Kidney tubule cell (primary cell): ENCODE measurements around the gene GRIN2A.

ENCODE experiments used
- DNase-seq: peaks from one replicate; pipeline ENCODE4 v3.0.0-alpha.2; 2018; ENCODE audit warnings: low spot score

Gene GRIN2A

GRCh38 chr16:9852003-9852402 lies 330.2 kb downstream of the GRIN2A start:
- DNase-seq, result no peak

GRCh38 chr16:9850817-9851216 lies 331.4 kb downstream of the GRIN2A start:
- DNase-seq, result no peak

GRCh38 chr16:9849697-9850245 lies 332.5 kb downstream of the GRIN2A start:
- no peak for DNase-seq

- DNase-seq, result peak; percentile 24
These were observed 335.1 kb downstream of the GRIN2A start for GRCh38 chr16:9847146-9847545.

- DNase-seq, result peak; percentile 65
These were observed 335.7 kb downstream of the GRIN2A start for GRCh38 chr16:9846362-9847099.

GRCh38 chr16:9845661-9846361 lies 336.4 kb downstream of the GRIN2A start:
- DNase-seq, result peak; percentile 55

- peak; percentile 69 for DNase-seq
These were observed 337.9 kb downstream of the GRIN2A start for GRCh38 chr16:9844361-9844760.

GRCh38 chr16:9843424-9844018 lies 338.7 kb downstream of the GRIN2A start:
- DNase-seq, result peak; percentile 12

- DNase-seq, result no peak
These were observed 341.2 kb downstream of the GRIN2A start for GRCh38 chr16:9840761-9841665.

- DNase-seq, result no peak
These were observed 344.7 kb downstream of the GRIN2A start for GRCh38 chr16:9837481-9837880.

GRCh38 chr16:9836118-9836736 lies 346.0 kb downstream of the GRIN2A start:
- DNase-seq, result no peak

GRCh38 chr16:9827062-9827752 lies 355.0 kb downstream of the GRIN2A start:
- no peak for DNase-seq

GRCh38 chr16:9826656-9827055 lies 355.6 kb downstream of the GRIN2A start:
- DNase-seq, result no peak

GRCh38 chr16:9824200-9825068 lies 357.8 kb downstream of the GRIN2A start:
- no peak for DNase-seq

- no peak for DNase-seq
These were observed 358.7 kb downstream of the GRIN2A start for GRCh38 chr16:9823510-9823909.

- DNase-seq, result no peak
These were observed 360.3 kb downstream of the GRIN2A start for GRCh38 chr16:9821970-9822369.

GRCh38 chr16:9821331-9821730 lies 360.9 kb downstream of the GRIN2A start:
- DNase-seq, result no peak

GRCh38 chr16:9820476-9821246 lies 361.6 kb downstream of the GRIN2A start:
- no peak for DNase-seq

GRCh38 chr16:9818702-9819101 lies 363.5 kb downstream of the GRIN2A start:
- DNase-seq, result no peak
